K562 (cell line): ENCODE results near the gene CDHR1. TPM values are rescaled to one million over a fixed set of nuclear protein-coding genes. Genes with fewer than 3 reads are reported as not detected.
A peak's percentile ranks its signal among the peaks of the same experiment; 100 is the strongest.

ENCODE experiments used
- ARID2 ChIP-seq: fragments of 450-650 bp; IDR thresholded peaks from 2 replicates; pipeline ENCODE4 v1.6.1; 2017; ENCODE audit warnings: antibody characterized with exemption, mild to moderate bottlenecking
- CBX5 ChIP-seq: IDR thresholded peaks from 2 replicates; pipeline ENCODE4 v1.6.1; 2014; ENCODE audit warnings: low read depth, borderline replicate concordance
- KLF6 ChIP-seq: fragments of 250-450 bp; sonication (Bioruptor Pico); IDR thresholded peaks from 2 replicates; pipeline ENCODE4 v1.4.0; 2020; ENCODE audit warnings: mild to moderate bottlenecking, moderate library complexity, borderline replicate concordance
- MTA1 ChIP-seq: fragments of 450-650 bp; IDR thresholded peaks from 2 replicates; pipeline ENCODE4 v1.6.1; 2017; ENCODE audit warnings: borderline replicate concordance
- PPARD ChIP-seq: fragments of 250-450 bp; sonication (Bioruptor Pico); IDR thresholded peaks from 2 replicates; pipeline ENCODE4 v1.8.0; 2022; ENCODE audit warnings: inconsistent platforms, mild to moderate bottlenecking, moderate library complexity
- RNF2 ChIP-seq: sonication (generic); IDR thresholded peaks from 2 replicates; pipeline ENCODE4 v1.6.1; 2016
- STAT5A ChIP-seq: IDR thresholded peaks from 2 replicates; pipeline ENCODE4 v1.6.1; 2012; ENCODE audit warnings: low read length, inconsistent platforms, borderline replicate concordance
- ZNF263 ChIP-seq: sonication (generic); formaldehyde crosslinking; IDR thresholded peaks from 2 replicates; pipeline ENCODE4 v1.8.0; 2022; ENCODE audit warnings: mild to moderate bottlenecking, missing genetic modification reagents, borderline replicate concordance
- ZNF274 ChIP-seq: IDR thresholded peaks from 2 replicates; pipeline ENCODE4 v1.6.1; 2011; ENCODE audit warnings: low read depth, mild to moderate bottlenecking, low read length, moderate library complexity, borderline replicate concordance
- ZNF644 ChIP-seq: fragments of 200-800 bp; sonication (Bioruptor generic); IDR thresholded peaks from 2 replicates; pipeline ENCODE4 v1.6.1; 2016; ENCODE audit warnings: low read depth, missing genetic modification characterization, missing compliant biosample characterization
- ZNF766 ChIP-seq: fragments of 200-800 bp; sonication (Bioruptor generic); conservative IDR thresholded peaks from 2 replicates; pipeline ENCODE4 v1.6.1; 2016; ENCODE audit warnings: missing genetic modification characterization, missing compliant biosample characterization
- polyA plus RNA-seq, 8 experiments: library from polyadenylated mRNA; depleted of rRNA in 4 of 8; stranded (reverse) in 5 of 8; unstranded in 3 of 8; fragments of >200 nt; fragmentation: Nextera tagmentation in 2 of 8; fragmentation: Illumina TruSeq in 1 of 8; extraction: Ambion mirVana in 2 of 8; extraction: Trizol in 1 of 8; gene quantifications; 2 replicates each; pipeline versions ENCODE4 v1.2.1 to v1.2.3, GENCODE V29; 2011 to 2014; ENCODE audit warnings: inconsistent platforms in 1 of 8, missing spikeins in 1 of 8
- total RNA-seq, 7 experiments: library from RNA; depleted of rRNA in 6 of 7; stranded (reverse); fragments of >200 nt in 6 of 7; fragmentation: Illumina TruSeq in 2 of 7; extraction: Trizol in 2 of 7; gene quantifications; 2 replicates each; pipeline versions ENCODE4 v1.2.1 to v1.2.3, GENCODE V29; 2011 to 2021; ENCODE audit warnings: low replicate concordance in 1 of 7
- TF ChIP-seq, protein P1 (sequence below): IDR thresholded peaks from 3 replicates; pipeline ENCODE4 v1.6.1; 2011; ENCODE audit warnings: borderline replicate concordance, mild to moderate bottlenecking, moderate library complexity; ENCODE audit not compliant: insufficient read length; ENCODE audit errors: extremely low read depth

Gene CDHR1
- total and polyA plus RNA-seq, 9 of the 15 experiments (the other 6 are each of a cell fraction or from before 2014, with no cell fraction given) = 0.03 to 0.99 (median 0.20) TPM

DNA sequence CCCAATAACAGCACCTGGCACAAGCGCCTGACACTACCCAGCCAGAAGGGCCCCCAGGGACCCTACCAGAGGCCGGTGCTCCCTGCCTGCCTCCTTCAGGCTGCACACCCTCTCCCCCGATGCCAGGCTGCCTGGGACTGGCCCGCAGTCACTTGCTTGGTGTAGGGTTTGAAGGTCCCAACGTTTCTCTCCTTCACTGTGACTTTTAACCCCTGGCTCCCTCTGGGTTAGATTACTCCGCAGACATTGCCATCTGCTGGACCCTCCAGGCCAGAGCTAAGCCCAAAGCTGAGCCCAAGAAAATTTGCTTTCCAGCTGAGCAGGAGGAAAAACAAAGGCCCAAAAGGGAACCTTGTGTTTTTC, 6.9 kb downstream of the CDHR1 start (continued):
- TF ChIP-seq ZNF766 (CRISPR knock-in tag) (no peak), PPARD (CRISPR knock-in tag) (no peak), ARID2 (no peak), RNF2 (no peak), STAT5A (no peak), KLF6 (CRISPR knock-in tag) (no peak), CBX5 (no peak), ZNF263 (peak; percentile 27; the same call in 1 of the 2 replicates), MTA1 (no peak), ZNF644 (no peak), ZNF274 (no peak)
- TF ChIP-seq, protein P1, sequence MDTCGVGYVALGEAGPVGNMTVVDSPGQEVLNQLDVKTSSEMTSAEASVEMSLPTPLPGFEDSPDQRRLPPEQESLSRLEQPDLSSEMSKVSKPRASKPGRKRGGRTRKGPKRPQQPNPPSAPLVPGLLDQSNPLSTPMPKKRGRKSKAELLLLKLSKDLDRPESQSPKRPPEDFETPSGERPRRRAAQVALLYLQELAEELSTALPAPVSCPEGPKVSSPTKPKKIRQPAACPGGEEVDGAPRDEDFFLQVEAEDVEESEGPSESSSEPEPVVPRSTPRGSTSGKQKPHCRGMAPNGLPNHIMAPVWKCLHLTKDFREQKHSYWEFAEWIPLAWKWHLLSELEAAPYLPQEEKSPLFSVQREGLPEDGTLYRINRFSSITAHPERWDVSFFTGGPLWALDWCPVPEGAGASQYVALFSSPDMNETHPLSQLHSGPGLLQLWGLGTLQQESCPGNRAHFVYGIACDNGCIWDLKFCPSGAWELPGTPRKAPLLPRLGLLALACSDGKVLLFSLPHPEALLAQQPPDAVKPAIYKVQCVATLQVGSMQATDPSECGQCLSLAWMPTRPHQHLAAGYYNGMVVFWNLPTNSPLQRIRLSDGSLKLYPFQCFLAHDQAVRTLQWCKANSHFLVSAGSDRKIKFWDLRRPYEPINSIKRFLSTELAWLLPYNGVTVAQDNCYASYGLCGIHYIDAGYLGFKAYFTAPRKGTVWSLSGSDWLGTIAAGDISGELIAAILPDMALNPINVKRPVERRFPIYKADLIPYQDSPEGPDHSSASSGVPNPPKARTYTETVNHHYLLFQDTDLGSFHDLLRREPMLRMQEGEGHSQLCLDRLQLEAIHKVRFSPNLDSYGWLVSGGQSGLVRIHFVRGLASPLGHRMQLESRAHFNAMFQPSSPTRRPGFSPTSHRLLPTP = no peak
